Measurements from ENCODE around the gene MYH7. TPM values are rescaled to one million over a fixed set of nuclear protein-coding genes. Genes with fewer than 3 reads are reported as not detected.

The MYH7 gene
- 0.12 TPM for total RNA-seq
- long read RNA-seq: 0 reads

- H3K36me3 ChIP-seq: no peaks in the 10 kb centered on the region
- ATAC-seq: no peak
- no peaks in the 10 kb centered on the region for H3K27me3 ChIP-seq
- H3K4me1 ChIP-seq: no peaks in the 10 kb centered on the region
- TF ChIP-seq CTCF (IDR thresholded peaks at IDR 0.05): no peak
- H3K27ac ChIP-seq: no peak within 1 kb of the TSS
- H3K9me3 ChIP-seq: no peaks in the 10 kb centered on the region
- no peak within 1 kb of the TSS for H3K4me3 ChIP-seq
- intact Hi-C loops (cut with DNase I): no loop called here
- no peak for DNase-seq
Observed at GRCh38 chr14:23435543-23436326, at the start of gene MYH7. MYH7 (minus strand) TSS chr14:23435660; CDS start chr14:23433732, 1,928 bp downstream.

- no peaks in the 10 kb centered on the region for H3K27me3 ChIP-seq
- H3K27ac ChIP-seq: no peak overlapping the region
- no peaks in the 10 kb centered on the region for H3K4me1 ChIP-seq
- TF ChIP-seq CTCF (IDR thresholded peaks at IDR 0.05): no peak
- ATAC-seq: no peak
- intact Hi-C loops (cut with DNase I): no loop called here
- H3K4me3 ChIP-seq: no peak overlapping the region
- no peaks in the 10 kb centered on the region for H3K9me3 ChIP-seq
- H3K36me3 ChIP-seq: peaks cover 37% of the 10 kb centered on the region
- no peak for DNase-seq
Observed at GRCh38 chr14:23483236-23483854, 47.9 kb upstream of the MYH7 start.

GRCh38 chr14:23482823-23483148, 47.3 kb upstream of the MYH7 start:
- H3K4me1 ChIP-seq: no peaks in the 10 kb centered on the region
- no peak for TF ChIP-seq CTCF (IDR thresholded peaks at IDR 0.05)
- ATAC-seq: no peak
- no peak overlapping the region for H3K4me3 ChIP-seq
- no peaks in the 10 kb centered on the region for H3K9me3 ChIP-seq
- H3K27ac ChIP-seq: no peak overlapping the region
- intact Hi-C loops (cut with DNase I): no loop called here
- no peaks in the 10 kb centered on the region for H3K27me3 ChIP-seq
- peaks cover 40% of the 10 kb centered on the region for H3K36me3 ChIP-seq
- no peak for DNase-seq

- no peak for TF ChIP-seq CTCF (IDR thresholded peaks at IDR 0.05)
- no peak overlapping the region for H3K4me3 ChIP-seq
- no peaks in the 10 kb centered on the region for H3K9me3 ChIP-seq
- peaks cover 46% of the 10 kb centered on the region for H3K36me3 ChIP-seq
- H3K4me1 ChIP-seq: no peaks in the 10 kb centered on the region
- no peaks in the 10 kb centered on the region for H3K27me3 ChIP-seq
- intact Hi-C loops (cut with DNase I): no loop called here
- no peak overlapping the region for H3K27ac ChIP-seq
- no peak for DNase-seq
- ATAC-seq: no peak
Observed at GRCh38 chr14:23481979-23482822, 46.7 kb upstream of the MYH7 start.

- intact Hi-C loops (cut with DNase I): no loop called here
- H3K9me3 ChIP-seq: no peaks in the 10 kb centered on the region
- no peak for DNase-seq
- H3K4me3 ChIP-seq: no peak overlapping the region
- TF ChIP-seq CTCF (IDR thresholded peaks at IDR 0.05): no peak
- peaks cover 48% of the 10 kb centered on the region for H3K36me3 ChIP-seq
- H3K4me1 ChIP-seq: no peaks in the 10 kb centered on the region
- H3K27ac ChIP-seq: no peak overlapping the region
- no peaks in the 10 kb centered on the region for H3K27me3 ChIP-seq
- no peak for ATAC-seq
Observed at GRCh38 chr14:23481362-23481970, 46.0 kb upstream of the MYH7 start.

Measured in upper lobe of right lung (tissue), 1 donor.